Activated CD4-positive, alpha-beta T cell treated with anti-CD3 and anti-CD28 coated beads for 4 hours (primary cell): ENCODE results near the gene ADAM15.

Experiments
- DNase-seq, 2 donors: peaks; one replicate each; pipeline ENCODE4 v3.0.0-alpha.2; 2020

The ADAM15 gene

GRCh38 chr1:155092131-155092530 lies 41.0 kb downstream of the ADAM15 start:
- DNase-seq: no peak

- no peak for DNase-seq
These were observed 41.5 kb downstream of the ADAM15 start for GRCh38 chr1:155092641-155093040.

- no peak for DNase-seq
These were observed 43.0 kb downstream of the ADAM15 start for GRCh38 chr1:155093911-155094621.

- DNase-seq: no peak
These were observed 43.5 kb downstream of the ADAM15 start for GRCh38 chr1:155094622-155094948.

- no peak for DNase-seq
These were observed 48.2 kb downstream of the ADAM15 start for GRCh38 chr1:155099331-155099730.

GRCh38 chr1:155103325-155103724 lies 52.2 kb downstream of the ADAM15 start:
- no peak for DNase-seq

- DNase-seq: no peak
These were observed 53.8 kb downstream of the ADAM15 start for GRCh38 chr1:155104605-155105534.

- DNase-seq: no peak
These were observed 54.5 kb downstream of the ADAM15 start for GRCh38 chr1:155105604-155106011.

- DNase-seq: no peak
These were observed 55.7 kb downstream of the ADAM15 start for GRCh38 chr1:155106862-155107261.

GRCh38 chr1:155107309-155108264 lies 56.5 kb downstream of the ADAM15 start:
- DNase-seq: no peak

- DNase-seq: no peak
These were observed 57.2 kb downstream of the ADAM15 start for GRCh38 chr1:155108296-155108695.

GRCh38 chr1:155110381-155110780 lies 59.3 kb downstream of the ADAM15 start:
- DNase-seq: no peak

- DNase-seq: no peak
These were observed 59.7 kb downstream of the ADAM15 start for GRCh38 chr1:155110826-155111225.
